GM12878 (cell line): ENCODE results near the gene MAPKAPK3. TPM values are rescaled to one million over a fixed set of nuclear protein-coding genes. Genes with fewer than 3 reads are reported as not detected.

Source experiments
- ATAC-seq: fragments of 200-7000 bp; cut with Tn5 transposase; 3 replicates; pipeline ENCODE4 v1.9.1; 2020; ENCODE audit warnings: mild to moderate bottlenecking, moderate library complexity
- BruUV-seq: library from RNA; stranded (reverse); fragments of 400-500 nt; replicated peaks from 2 replicates; lab custom pipeline; 2021; lab: Mats Ljungman, UMichigan
- CTCF ChIA-PET: fragments of 300-600 bp; sonication (Branson Sonifier 250); formaldehyde crosslinking; extraction: SDS; loops from one replicate; lab custom pipeline; 2021; ENCODE audit warnings: inconsistent platforms; lab: Yijun Ruan, JAX
- POLR2A ChIA-PET: fragments of 350-600 bp; formaldehyde crosslinking; extraction: SDS; loops from one replicate; lab custom pipeline; 2021; ENCODE audit warnings: inconsistent platforms; lab: Charles Lee
- RAD21 ChIA-PET: fragments of 300-600 bp; sonication (Branson Sonifier 250); formaldehyde crosslinking; loops from one replicate; lab custom pipeline; 2023; ENCODE audit warnings: antibody characterized with exemption; ENCODE audit not compliant: unreplicated experiment; lab: Charles Lee
- SMC1A ChIA-PET: fragments of 300-600 bp; sonication (Branson Sonifier 250); formaldehyde crosslinking; loops from one replicate; lab custom pipeline; 2023; ENCODE audit not compliant: unreplicated experiment, uncharacterized antibody; lab: Charles Lee
- DNase-seq: peaks from one replicate; pipeline ENCODE4 v3.0.0-alpha.2; 2011; ENCODE audit warnings: low read depth, low spot score
- FAIRE-seq: peaks from 3 replicates; lab custom pipeline; 2011; peaks lifted over from hg19 to GRCh38; lab: Jason Lieb, UNC
- H2AFZ ChIP-seq: 2 replicates; pipeline ENCODE4 v1.6.0; 2011; ENCODE audit warnings: low read depth, low read length, control low read depth; ENCODE audit not compliant: control insufficient read depth
- H3K27ac ChIP-seq: 2 replicates; pipeline ENCODE4 v1.5.1; 2011; ENCODE audit warnings: control low read depth; ENCODE audit not compliant: control insufficient read depth, insufficient read depth
- H3K27me3 ChIP-seq, 2 experiments: replicated peaks in 1 of 2; 2 replicates each; pipeline versions ENCODE4 v1.6.0 to v1.6.1; 2011; ENCODE audit warnings: low read length in 1 of 2; ENCODE audit not compliant: control insufficient read depth in 2 of 2, insufficient read depth in 2 of 2
- H3K36me3 ChIP-seq, 2 experiments: 2 replicates each; pipeline ENCODE4 v1.5.1; 2011; ENCODE audit warnings: low read length in 1 of 2; ENCODE audit not compliant: control insufficient read depth in 2 of 2, insufficient read depth in 2 of 2
- H3K4me1 ChIP-seq: 2 replicates; pipeline ENCODE4 v1.6.1; 2011; ENCODE audit warnings: mild to moderate bottlenecking, low read length, moderate library complexity, mixed read lengths; ENCODE audit not compliant: control insufficient read depth, insufficient read depth
- H3K4me2 ChIP-seq: 2 replicates; pipeline ENCODE4 v1.6.0; 2011; ENCODE audit warnings: control low read depth; ENCODE audit not compliant: control insufficient read depth, insufficient read depth
- H3K4me3 ChIP-seq: fragments of 200-600 bp; sonication (generic); 2 replicates; pipeline ENCODE4 v1.5.1; 2016
- H3K79me2 ChIP-seq: 2 replicates; pipeline ENCODE4 v1.6.0; 2011; ENCODE audit warnings: low read length; ENCODE audit not compliant: control insufficient read depth, insufficient read depth
- H3K9ac ChIP-seq: 2 replicates; pipeline ENCODE4 v1.8.0; 2011; ENCODE audit warnings: low read length, control low read depth, mixed read lengths; ENCODE audit not compliant: control insufficient read depth, insufficient read depth
- H3K9me3 ChIP-seq: replicated peaks from 3 replicates; pipeline ENCODE4 v1.5.1; 2011; ENCODE audit warnings: mild to moderate bottlenecking, low read length; ENCODE audit not compliant: control insufficient read depth, insufficient read depth
- H4K20me1 ChIP-seq: 2 replicates; pipeline ENCODE4 v1.6.0; 2011; ENCODE audit not compliant: control insufficient read depth, insufficient read depth
- BCL11A ChIP-seq: IDR thresholded peaks from 2 replicates; pipeline ENCODE4 v1.6.1; 2011; ENCODE audit warnings: low read depth, low read length
- ESRRA ChIP-seq: IDR thresholded peaks from 2 replicates; pipeline ENCODE4 v1.6.1; 2012; ENCODE audit warnings: mild to moderate bottlenecking, low read length, improper control_type of control experiment
- MYC ChIP-seq: IDR thresholded peaks from 2 replicates; pipeline ENCODE4 v1.6.1; 2011; ENCODE audit warnings: mild to moderate bottlenecking, low read length, moderate library complexity, inconsistent platforms; ENCODE audit not compliant: insufficient read depth, insufficient replicate concordance, insufficient read length, severe bottlenecking
- PAX8 ChIP-seq: fragments of 450-650 bp; IDR thresholded peaks from 2 replicates; pipeline ENCODE4 v1.6.1; 2017; ENCODE audit warnings: mild to moderate bottlenecking, moderate library complexity
- RAD21 ChIP-seq: IDR thresholded peaks from 2 replicates; pipeline ENCODE4 v1.6.1; 2011; ENCODE audit warnings: mild to moderate bottlenecking, low read depth, low read length, moderate library complexity; ENCODE audit not compliant: insufficient read depth
- SPI1 ChIP-seq: IDR thresholded peaks from 2 replicates; pipeline ENCODE4 v1.6.1; 2011; ENCODE audit warnings: low read depth, mild to moderate bottlenecking, low read length, moderate library complexity, borderline replicate concordance; ENCODE audit not compliant: insufficient read depth
- SREBF1 ChIP-seq: IDR thresholded peaks from 2 replicates; pipeline ENCODE4 v1.6.1; 2012; ENCODE audit warnings: mild to moderate bottlenecking, low read length
- WGBS: methylation state at CpG from one replicate; pipeline ENCODE4 v1.1.6; 2016; ENCODE audit warnings: low lambda C conversion rate; ENCODE audit not compliant: insufficient replicate concordance, insufficient coverage; ENCODE audit errors: missing lambda C conversion rate; 5-methylcytosine and 5-hydroxymethylcytosine counted together
- in situ Hi-C: fragments of 300-500 bp; cut with MboI; formaldehyde crosslinking; loops from 9 replicates; pipeline ENCODE4 v1.14.3; 2018; ENCODE audit warnings: mixed read lengths
- intact Hi-C: fragments of 100-400 bp; cut with micrococcal nuclease; formaldehyde crosslinking; loops from one replicate; pipeline ENCODE4 v1.14.2; 2022; ENCODE audit not compliant: unreplicated experiment
- polyA plus RNA-seq, 11 experiments: library from polyadenylated mRNA; depleted of rRNA in 4 of 11; unstranded in 6 of 11; stranded (reverse) in 5 of 11; fragments of >200 nt; fragmentation: Nextera tagmentation in 4 of 11; fragmentation: Illumina TruSeq in 1 of 11; extraction: Ambion mirVana in 4 of 11; extraction: Trizol in 1 of 11; gene quantifications; 1 replicate in 1 of 11; 2 replicates in 10 of 11; pipeline versions ENCODE4 v1.2.1 to v1.2.3, GENCODE V29; 2011 to 2016; ENCODE audit warnings: inconsistent platforms in 2 of 11, missing spikeins in 2 of 11, low read depth in 1 of 11
- total RNA-seq, 4 experiments: library from RNA; depleted of rRNA in 3 of 4; stranded (reverse); fragments of >200 nt in 3 of 4; fragmentation: Illumina TruSeq in 1 of 4; extraction: Trizol in 1 of 4; gene quantifications; 2 replicates each; pipeline versions ENCODE4 v1.2.1 to v1.2.3, GENCODE V29; 2013 to 2021
- TF ChIP-seq, protein P1 (sequence below): IDR thresholded peaks from 2 replicates; pipeline ENCODE4 v1.6.1; 2011; ENCODE audit warnings: low read depth, low read length, improper control_type of control experiment, borderline replicate concordance
- TF ChIP-seq, protein P2 (sequence below): fragments of 450-650 bp; IDR thresholded peaks from 2 replicates; pipeline ENCODE4 v1.6.1; 2017; ENCODE audit warnings: antibody characterized with exemption, mild to moderate bottlenecking, moderate library complexity

MAPKAPK3 gene
- total and polyA plus RNA-seq, 10 of the 15 experiments (the other 5 are each of a cell fraction or from before 2014, with no cell fraction given) = 7.9 to 66.0 (median 39.0) TPM

DNA sequence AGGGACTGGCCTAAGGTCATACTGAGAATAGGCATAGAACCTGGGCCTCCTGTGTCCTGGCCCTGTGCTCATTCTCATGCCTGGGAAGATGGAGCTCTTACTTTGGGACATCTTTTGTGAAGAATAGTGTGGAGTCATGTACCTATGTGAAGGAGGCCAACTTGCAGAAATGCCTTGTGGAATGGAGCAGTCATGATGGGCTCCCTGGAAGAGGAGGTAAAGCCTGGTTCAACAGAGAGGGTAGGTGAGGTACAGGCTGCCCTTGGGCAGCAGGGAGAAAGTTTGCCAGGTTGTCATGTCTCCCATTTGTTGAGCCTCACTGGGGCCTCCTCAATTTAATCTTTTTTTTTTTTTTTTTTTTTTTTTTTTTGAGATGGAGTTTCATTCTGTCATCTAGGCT is 18.1 kb downstream of the MAPKAPK3 start:
- in situ Hi-C loops = no loop called here
- POLR2A ChIA-PET = interaction anchor here (1.1 kb wide), 1 partner anchor 11 kb away, joined by 3 read pairs; no protein-coding TSS in a partner anchor
- peaks cover 4% of the 10 kb centered on the region for H3K4me1 ChIP-seq
- H2AFZ ChIP-seq = no peak overlapping the region
- no peak for DNase-seq
- RAD21 ChIA-PET = no interaction called here
- no peak for ATAC-seq
- H3K79me2 ChIP-seq = no peaks in the 10 kb centered on the region
- H3K4me3 ChIP-seq = no peak overlapping the region
- TF ChIP-seq, protein P1, sequence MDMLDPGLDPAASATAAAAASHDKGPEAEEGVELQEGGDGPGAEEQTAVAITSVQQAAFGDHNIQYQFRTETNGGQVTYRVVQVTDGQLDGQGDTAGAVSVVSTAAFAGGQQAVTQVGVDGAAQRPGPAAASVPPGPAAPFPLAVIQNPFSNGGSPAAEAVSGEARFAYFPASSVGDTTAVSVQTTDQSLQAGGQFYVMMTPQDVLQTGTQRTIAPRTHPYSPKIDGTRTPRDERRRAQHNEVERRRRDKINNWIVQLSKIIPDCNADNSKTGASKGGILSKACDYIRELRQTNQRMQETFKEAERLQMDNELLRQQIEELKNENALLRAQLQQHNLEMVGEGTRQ = no peak
- TF ChIP-seq, all 136 proteins: peak for 0
- BruUV-seq = no TSS peak
- no peak for FAIRE-seq
- no peaks in the 10 kb centered on the region for H4K20me1 ChIP-seq
- SMC1A ChIA-PET = no interaction called here
- CTCF ChIA-PET = interaction anchor here (1.5 to 1.9 kb wide), 3 partner anchors 11 to 19 kb away, joined by 3 to 7 read pairs (median 6); no protein-coding TSS in a partner anchor
- no peak overlapping the region for H3K4me2 ChIP-seq
- H3K27me3 ChIP-seq = no peaks in the 10 kb centered on the region
- peaks cover 0 to 4% of the 10 kb centered on the region in 2 experiments; a peak in 1 of 4 replicates for H3K36me3 ChIP-seq
- no peak overlapping the region for H3K27ac ChIP-seq
- H3K9ac ChIP-seq = no peak overlapping the region
- intact Hi-C loops = no loop called here
- no peaks in the 10 kb centered on the region for H3K9me3 ChIP-seq

DNA sequence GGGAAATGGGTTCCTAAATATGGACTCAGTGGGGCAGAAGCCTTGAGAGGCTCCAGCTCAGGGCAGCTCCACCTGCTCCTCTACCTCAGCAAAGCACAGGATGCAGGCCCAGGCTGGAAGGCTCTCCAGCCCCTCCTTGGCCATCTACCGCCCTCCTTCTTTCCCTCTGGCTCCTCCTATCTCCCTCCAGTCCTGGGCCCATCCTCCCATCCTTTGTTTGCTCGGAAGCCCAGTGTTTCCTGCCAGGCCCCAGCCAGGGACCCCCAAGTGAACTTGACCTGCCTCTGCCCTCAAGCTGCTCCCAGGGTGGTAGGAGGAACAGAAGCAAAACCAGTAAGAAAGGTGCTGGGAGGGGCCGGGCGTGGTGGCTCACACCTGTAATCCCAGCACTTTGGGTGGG is 20.1 kb downstream of the MAPKAPK3 start:
- H3K4me2 ChIP-seq = no peak overlapping the region
- no peak overlapping the region for H2AFZ ChIP-seq
- H3K79me2 ChIP-seq = no peaks in the 10 kb centered on the region
- no peaks in the 10 kb centered on the region for H3K27me3 ChIP-seq
- no peak for FAIRE-seq
- 51% methylated on average over 4 of the region's 4 CpGs for WGBS
- H3K9ac ChIP-seq = no peak overlapping the region
- no peaks in the 10 kb centered on the region for H4K20me1 ChIP-seq
- no peaks in the 10 kb centered on the region for H3K9me3 ChIP-seq
- H3K36me3 ChIP-seq = peaks cover 0 to 4% of the 10 kb centered on the region in 2 experiments; a peak in 2 of 4 replicates
- ChIA-PET RAD21 (no interaction called here), CTCF (no interaction called here), POLR2A (interaction anchor here (0.5 kb wide), 2 partner anchors 14 to 1277 kb away, joined by 3 read pairs; no protein-coding TSS in a partner anchor), SMC1A (interaction anchor here (0.7 to 1.6 kb wide), 2 partner anchors 10 to 16 kb away, joined by 3 to 4 read pairs; no protein-coding TSS in a partner anchor)
- no peak for DNase-seq
- peaks cover 4% of the 10 kb centered on the region for H3K4me1 ChIP-seq
- BruUV-seq = no TSS peak
- intact Hi-C loops = no loop called here
- no peak for ATAC-seq
- in situ Hi-C loops = no loop called here
- H3K27ac ChIP-seq = no peak overlapping the region
- no peak overlapping the region for H3K4me3 ChIP-seq
- TF ChIP-seq RAD21 (no peak), MYC (no peak), PAX8 (no peak), SPI1 (no peak), SREBF1 (no peak), ESRRA (no peak), BCL11A (no peak)
- TF ChIP-seq, protein P2, sequence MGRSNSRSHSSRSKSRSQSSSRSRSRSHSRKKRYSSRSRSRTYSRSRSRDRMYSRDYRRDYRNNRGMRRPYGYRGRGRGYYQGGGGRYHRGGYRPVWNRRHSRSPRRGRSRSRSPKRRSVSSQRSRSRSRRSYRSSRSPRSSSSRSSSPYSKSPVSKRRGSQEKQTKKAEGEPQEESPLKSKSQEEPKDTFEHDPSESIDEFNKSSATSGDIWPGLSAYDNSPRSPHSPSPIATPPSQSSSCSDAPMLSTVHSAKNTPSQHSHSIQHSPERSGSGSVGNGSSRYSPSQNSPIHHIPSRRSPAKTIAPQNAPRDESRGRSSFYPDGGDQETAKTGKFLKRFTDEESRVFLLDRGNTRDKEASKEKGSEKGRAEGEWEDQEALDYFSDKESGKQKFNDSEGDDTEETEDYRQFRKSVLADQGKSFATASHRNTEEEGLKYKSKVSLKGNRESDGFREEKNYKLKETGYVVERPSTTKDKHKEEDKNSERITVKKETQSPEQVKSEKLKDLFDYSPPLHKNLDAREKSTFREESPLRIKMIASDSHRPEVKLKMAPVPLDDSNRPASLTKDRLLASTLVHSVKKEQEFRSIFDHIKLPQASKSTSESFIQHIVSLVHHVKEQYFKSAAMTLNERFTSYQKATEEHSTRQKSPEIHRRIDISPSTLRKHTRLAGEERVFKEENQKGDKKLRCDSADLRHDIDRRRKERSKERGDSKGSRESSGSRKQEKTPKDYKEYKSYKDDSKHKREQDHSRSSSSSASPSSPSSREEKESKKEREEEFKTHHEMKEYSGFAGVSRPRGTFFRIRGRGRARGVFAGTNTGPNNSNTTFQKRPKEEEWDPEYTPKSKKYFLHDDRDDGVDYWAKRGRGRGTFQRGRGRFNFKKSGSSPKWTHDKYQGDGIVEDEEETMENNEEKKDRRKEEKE = no peak
